ENCODE results near the gene IL27RA.

- TF ChIP-seq POLR2A (IDR thresholded peaks at IDR 0.05) (no peak), POLR2AphosphoS5 (IDR thresholded peaks at IDR 0.05) (no peak)
- TF ChIP-seq, protein P1, sequence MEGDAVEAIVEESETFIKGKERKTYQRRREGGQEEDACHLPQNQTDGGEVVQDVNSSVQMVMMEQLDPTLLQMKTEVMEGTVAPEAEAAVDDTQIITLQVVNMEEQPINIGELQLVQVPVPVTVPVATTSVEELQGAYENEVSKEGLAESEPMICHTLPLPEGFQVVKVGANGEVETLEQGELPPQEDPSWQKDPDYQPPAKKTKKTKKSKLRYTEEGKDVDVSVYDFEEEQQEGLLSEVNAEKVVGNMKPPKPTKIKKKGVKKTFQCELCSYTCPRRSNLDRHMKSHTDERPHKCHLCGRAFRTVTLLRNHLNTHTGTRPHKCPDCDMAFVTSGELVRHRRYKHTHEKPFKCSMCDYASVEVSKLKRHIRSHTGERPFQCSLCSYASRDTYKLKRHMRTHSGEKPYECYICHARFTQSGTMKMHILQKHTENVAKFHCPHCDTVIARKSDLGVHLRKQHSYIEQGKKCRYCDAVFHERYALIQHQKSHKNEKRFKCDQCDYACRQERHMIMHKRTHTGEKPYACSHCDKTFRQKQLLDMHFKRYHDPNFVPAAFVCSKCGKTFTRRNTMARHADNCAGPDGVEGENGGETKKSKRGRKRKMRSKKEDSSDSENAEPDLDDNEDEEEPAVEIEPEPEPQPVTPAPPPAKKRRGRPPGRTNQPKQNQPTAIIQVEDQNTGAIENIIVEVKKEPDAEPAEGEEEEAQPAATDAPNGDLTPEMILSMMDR (IDR thresholded peaks at IDR 0.05) = no peak
These were observed 59.0 kb downstream of the IL27RA start, which contains the start of gene SAMD1 for GRCh38 chr19:14090509-14091080.
